HG03196 (cell line): Measurements from ENCODE around the gene IRF2BPL.

Source experiments
- ATAC-seq: cut with Tn5 transposase; IDR thresholded peaks from one replicate; pipeline ENCODE4 v1.9.1; 2021; ENCODE audit not compliant: unreplicated experiment

The IRF2BPL gene

GRCh38 chr14:77012193-77012765, 16.2 kb downstream of the IRF2BPL start:
- no peak for ATAC-seq

- no peak for ATAC-seq
These were observed 17.3 kb downstream of the IRF2BPL start for GRCh38 chr14:77011245-77011644.

GRCh38 chr14:77009014-77009413, 19.5 kb downstream of the IRF2BPL start:
- ATAC-seq: no peak

- ATAC-seq: no peak
These were observed 20.0 kb downstream of the IRF2BPL start for GRCh38 chr14:77008541-77008940.

GRCh38 chr14:77007975-77008421, 20.5 kb downstream of the IRF2BPL start:
- ATAC-seq: no peak

- ATAC-seq: no peak
These were observed 21.1 kb downstream of the IRF2BPL start for GRCh38 chr14:77007183-77007974.

GRCh38 chr14:77006132-77006531, 22.4 kb downstream of the IRF2BPL start:
- ATAC-seq: no peak

GRCh38 chr14:77005559-77005958, 22.9 kb downstream of the IRF2BPL start:
- no peak for ATAC-seq

- no peak for ATAC-seq
These were observed 23.6 kb downstream of the IRF2BPL start for GRCh38 chr14:77004711-77005460.

- ATAC-seq: no peak
These were observed 24.4 kb downstream of the IRF2BPL start for GRCh38 chr14:77003960-77004710.

- no peak for ATAC-seq
These were observed 25.6 kb downstream of the IRF2BPL start for GRCh38 chr14:77002889-77003288.

- no peak for ATAC-seq
These were observed 26.2 kb downstream of the IRF2BPL start for GRCh38 chr14:77002335-77002734.

- ATAC-seq: no peak
These were observed 27.9 kb downstream of the IRF2BPL start for GRCh38 chr14:77000340-77001270.

- ATAC-seq: no peak
These were observed 29.6 kb downstream of the IRF2BPL start for GRCh38 chr14:76998910-76999309.

GRCh38 chr14:76997257-76997970, 31.1 kb downstream of the IRF2BPL start:
- ATAC-seq: no peak

- ATAC-seq: no peak
These were observed 31.9 kb downstream of the IRF2BPL start for GRCh38 chr14:76996563-76997146.

GRCh38 chr14:76995279-76996035, 33.1 kb downstream of the IRF2BPL start:
- ATAC-seq: no peak

GRCh38 chr14:76993752-76994151, 34.8 kb downstream of the IRF2BPL start:
- ATAC-seq: no peak
